ENCODE results near the gene HTR4. TPM values are rescaled to one million over a fixed set of nuclear protein-coding genes. Genes with fewer than 3 reads are reported as not detected.

Gene HTR4
- total and polyA plus RNA-seq, 2 of the 4 experiments (the other 2 are of a cell fraction): not detected

DNA sequence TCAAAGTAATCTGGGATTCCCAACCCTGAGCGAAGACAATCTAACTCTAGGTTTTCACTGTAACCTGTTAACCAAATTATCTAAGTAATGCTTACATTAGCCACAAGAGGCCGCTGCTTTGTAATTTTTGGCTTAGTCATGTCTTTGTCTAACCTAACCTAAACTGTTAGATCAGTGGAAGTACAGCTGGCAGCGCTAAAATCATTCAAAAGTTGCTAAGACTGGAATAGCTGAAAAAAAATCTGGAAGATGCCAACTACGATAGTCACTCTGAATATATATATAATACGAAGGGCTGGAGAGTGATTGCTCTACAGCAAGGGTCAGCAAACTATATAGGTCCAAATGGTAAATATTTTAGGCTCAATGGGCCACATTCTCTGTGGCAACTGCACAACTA lies 210.3 kb downstream of the HTR4 start:
- dilution Hi-C loops (cut with HindIII; ENCODE audit: low sequenced_read_pairs, unreplicated experiment): no loop called here
- ATAC-seq (ENCODE audit: low read depth) (peak; percentile 89), DNase-seq (peak; percentile 78)
- Histone ChIP-seq H2AK9ac (replicated peaks; ENCODE audit: low read depth, low read length, poor library complexity) (no peak overlapping the region), H3K79me1 (ENCODE audit: low read depth in 1 of 2, low read length in 2 of 2) (no peaks in the 10 kb centered on the region; a peak in 1 of 4 replicates), H3K9me1 (ENCODE audit: insufficient read depth, low read length) (no peaks in the 10 kb centered on the region), H2BK120ac (ENCODE audit: low read depth, low read length) (no peak overlapping the region), H4K20me1 (ENCODE audit: insufficient read depth, low read length) (no peaks in the 10 kb centered on the region), H2BK15ac (ENCODE audit: low read depth, low read length) (no peak overlapping the region), H3K4me2 (ENCODE audit: low read depth, low read length) (no peak overlapping the region), H4K91ac (ENCODE audit: insufficient read depth, low read depth, low read length) (no peak overlapping the region), H2BK20ac (ENCODE audit: low read depth, low read length) (no peak overlapping the region), H3K27me3 (ENCODE audit: control insufficient read depth, insufficient read depth, low read length) (peaks cover 3% of the 10 kb centered on the region; the same call in 1 of the 2 replicates), H3K9ac (ENCODE audit: low read depth, low read length) (no peak overlapping the region), H3K36me3 (ENCODE audit: control insufficient read depth, insufficient read depth, low read length) (peaks cover 10% of the 10 kb centered on the region), H4K8ac (ENCODE audit: low read depth in 2 of 2, low read length in 2 of 2) (no peak overlapping the region), H3K4ac (ENCODE audit: low read depth, low read length) (no peak overlapping the region), H2AK5ac (ENCODE audit: low read depth, low read length) (no peak overlapping the region), H3K27ac (ENCODE audit: insufficient read depth, low read length) (no peak overlapping the region), H3K56ac (ENCODE audit: extremely low read depth, insufficient read depth, low read length) (no peak overlapping the region), H2BK5ac (ENCODE audit: low read depth, low read length, poor library complexity, severe bottlenecking) (no peak overlapping the region), H4K5ac (ENCODE audit: low read depth, low read length) (no peak overlapping the region), H2AFZ (replicated peaks; ENCODE audit: low read length, poor library complexity) (no peak overlapping the region), H3K23ac (ENCODE audit: low read depth, low read length) (no peak overlapping the region), H3K4me1 (ENCODE audit: control insufficient read depth, insufficient read depth, low read length) (no peaks in the 10 kb centered on the region), H3K14ac (replicated peaks; ENCODE audit: low read depth, low read length) (no peak overlapping the region), H3K4me3 (ENCODE audit: insufficient read depth, low read depth, low read length) (no peak overlapping the region), H3K9me3 (ENCODE audit: control insufficient read depth, insufficient read depth, low read length) (no peaks in the 10 kb centered on the region), H3K18ac (ENCODE audit: low read depth, low read length) (no peak overlapping the region)
- no TSS peak for BruUV-seq (replicated peaks)
- POLR2A ChIA-PET (ENCODE audit: unreplicated experiment): no interaction called here
- in situ Hi-C loops (cut with MboI; ENCODE audit: low sequenced_read_pairs): loop anchor here (10.0 to 25.0 kb wide), 3 partner anchors 591 to 793 kb away; no protein-coding TSS in a partner anchor
- no CpG with 5 or more reads among the region's 5 CpGs for WGBS, 2 experiments (ENCODE audit: extremely low coverage in 2 of 2, insufficient read length in 1 of 2)
- TF ChIP-seq MXI1 (IDR thresholded peaks at IDR 0.05; ENCODE audit: borderline replicate concordance, low read depth, low read length): no peak
- TF ChIP-seq NFE2L2 (IDR thresholded peaks at IDR 0.05; ENCODE audit: low read depth, low read length): 0 out of 2 replicates have a peak, but pooled peaks have one; percentile 54
- no peak for TF ChIP-seq FOS (IDR thresholded peaks at IDR 0.05; ENCODE audit: low read depth, low read length)
- TF ChIP-seq, protein P1, sequence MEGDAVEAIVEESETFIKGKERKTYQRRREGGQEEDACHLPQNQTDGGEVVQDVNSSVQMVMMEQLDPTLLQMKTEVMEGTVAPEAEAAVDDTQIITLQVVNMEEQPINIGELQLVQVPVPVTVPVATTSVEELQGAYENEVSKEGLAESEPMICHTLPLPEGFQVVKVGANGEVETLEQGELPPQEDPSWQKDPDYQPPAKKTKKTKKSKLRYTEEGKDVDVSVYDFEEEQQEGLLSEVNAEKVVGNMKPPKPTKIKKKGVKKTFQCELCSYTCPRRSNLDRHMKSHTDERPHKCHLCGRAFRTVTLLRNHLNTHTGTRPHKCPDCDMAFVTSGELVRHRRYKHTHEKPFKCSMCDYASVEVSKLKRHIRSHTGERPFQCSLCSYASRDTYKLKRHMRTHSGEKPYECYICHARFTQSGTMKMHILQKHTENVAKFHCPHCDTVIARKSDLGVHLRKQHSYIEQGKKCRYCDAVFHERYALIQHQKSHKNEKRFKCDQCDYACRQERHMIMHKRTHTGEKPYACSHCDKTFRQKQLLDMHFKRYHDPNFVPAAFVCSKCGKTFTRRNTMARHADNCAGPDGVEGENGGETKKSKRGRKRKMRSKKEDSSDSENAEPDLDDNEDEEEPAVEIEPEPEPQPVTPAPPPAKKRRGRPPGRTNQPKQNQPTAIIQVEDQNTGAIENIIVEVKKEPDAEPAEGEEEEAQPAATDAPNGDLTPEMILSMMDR (conservative IDR thresholded peaks at IDR 0.05; ENCODE audit: low read depth, low read length): peak; percentile 77
- no peak for TF ChIP-seq MAZ (IDR thresholded peaks at IDR 0.05; ENCODE audit: borderline replicate concordance, low read depth, low read length)
- peak; percentile 64 for TF ChIP-seq MAFK (IDR thresholded peaks at IDR 0.05; ENCODE audit: low read depth, low read length)
- no peak for TF ChIP-seq CHD1 (IDR thresholded peaks at IDR 0.05; ENCODE audit: low read depth, low read length)
- peak; percentile 76 for TF ChIP-seq SMC3 (IDR thresholded peaks at IDR 0.05; ENCODE audit: low read depth, low read length)
- TF ChIP-seq POLR2A (IDR thresholded peaks at IDR 0.05; ENCODE audit: low read depth, low read length): no peak
- no peak for TF ChIP-seq USF2 (IDR thresholded peaks at IDR 0.05; ENCODE audit: low read depth, low read length)
- no peak for TF ChIP-seq ELK1 (IDR thresholded peaks at IDR 0.05; ENCODE audit: borderline replicate concordance, low read depth, low read length)
- peak; percentile 68 for TF ChIP-seq RAD21 (IDR thresholded peaks at IDR 0.05; ENCODE audit: low read length)
- TF ChIP-seq CEBPB (IDR thresholded peaks at IDR 0.05; ENCODE audit: low read depth, low read length): no peak
- intact Hi-C loops (cut with micrococcal nuclease): loop anchor here (1.0 to 5.0 kb wide), 5 partner anchors 38 to 668 kb away; no protein-coding TSS in a partner anchor
- CTCF ChIA-PET: interaction anchor here (0.6 to 8.9 kb wide), 6 partner anchors 16 to 670 kb away, joined by 3 to 59 read pairs (median 4); no protein-coding TSS in a partner anchor

All from IMR-90 (cell line).